Endothelial cell (in vitro differentiated cells): Measurements from ENCODE around the gene RFLNA. TPM values are rescaled to one million over a fixed set of nuclear protein-coding genes. Genes with fewer than 3 reads are reported as not detected.
A peak's percentile ranks its signal among the peaks of the same experiment; 100 is the strongest.

Experiments
- DNase-seq: peaks from one replicate; pipeline ENCODE4 v3.0.0; 2021; ENCODE audit warnings: low spot score
- H3K27ac Mint-ChIP-seq: one replicate; pipeline ENCODE4 v1.8.0; 2021; ENCODE audit warnings: mixed read lengths, inconsistent platforms; ENCODE audit not compliant: unreplicated experiment
- H3K27me3 Mint-ChIP-seq: one replicate; pipeline ENCODE4 v1.8.0; 2021; ENCODE audit warnings: mild to moderate bottlenecking, moderate library complexity, mixed read lengths, inconsistent platforms; ENCODE audit not compliant: unreplicated experiment
- H3K36me3 Mint-ChIP-seq: one replicate; pipeline ENCODE4 v1.8.0; 2021; ENCODE audit warnings: mild to moderate bottlenecking, low read depth, mixed read lengths, inconsistent platforms; ENCODE audit not compliant: unreplicated experiment
- H3K4me1 Mint-ChIP-seq: one replicate; pipeline ENCODE4 v1.8.0; 2021; ENCODE audit warnings: mild to moderate bottlenecking, mixed read lengths, inconsistent platforms; ENCODE audit not compliant: unreplicated experiment
- H3K4me3 Mint-ChIP-seq: one replicate; pipeline ENCODE4 v1.8.0; 2021; ENCODE audit warnings: mild to moderate bottlenecking, mixed read lengths, inconsistent platforms; ENCODE audit not compliant: unreplicated experiment
- H3K9me3 Mint-ChIP-seq: one replicate; pipeline ENCODE4 v1.8.0; 2021; ENCODE audit warnings: mixed read lengths, inconsistent platforms; ENCODE audit not compliant: unreplicated experiment
- CTCF ChIP-seq: fragments of 200-600 bp; sonication (generic); IDR thresholded peaks from one replicate; pipeline ENCODE4 v1.5.0; 2021; ENCODE audit warnings: antibody characterized with exemption; ENCODE audit not compliant: unreplicated experiment
- total RNA-seq: library from RNA; stranded (reverse); fragmentation: NEBNext Ultra II Directional; extraction: Animal tissue kit (Norgen Biotek cat#: 25700); gene quantifications from one replicate; pipeline ENCODE4 v1.2.1, GENCODE V29; 2021; ENCODE audit not compliant: unreplicated experiment

The RFLNA gene
- total RNA-seq, 1 donor from 2014 or later: 13.3 TPM

- Mint-ChIP-seq H3K4me1 (peaks cover 3% of the 10 kb centered on the region), H3K27me3 (peaks cover 12% of the 10 kb centered on the region), H3K36me3 (peaks cover 37% of the 10 kb centered on the region), H3K4me3 (no peak overlapping the region), H3K9me3 (no peaks in the 10 kb centered on the region), H3K27ac (no peak overlapping the region)
- TF ChIP-seq CTCF: no peak
- no peak for DNase-seq
Measured at GRCh38 chr12:124338876-124339603, 44.1 kb downstream of the RFLNA start.

- Mint-ChIP-seq H3K36me3 (peaks cover 40% of the 10 kb centered on the region), H3K4me1 (peaks cover 3% of the 10 kb centered on the region), H3K27me3 (peaks cover 12% of the 10 kb centered on the region), H3K4me3 (no peak overlapping the region), H3K27ac (no peak overlapping the region), H3K9me3 (no peaks in the 10 kb centered on the region)
- no peak for DNase-seq
- no peak for TF ChIP-seq CTCF
Measured at GRCh38 chr12:124340080-124340900, 45.4 kb downstream of the RFLNA start.

GRCh38 chr12:124341645-124342069, 46.8 kb downstream of the RFLNA start:
- H3K9me3 Mint-ChIP-seq: no peaks in the 10 kb centered on the region
- no peak overlapping the region for H3K27ac Mint-ChIP-seq
- H3K4me3 Mint-ChIP-seq: no peak overlapping the region
- H3K36me3 Mint-ChIP-seq: peaks cover 39% of the 10 kb centered on the region
- peaks cover 9% of the 10 kb centered on the region for H3K27me3 Mint-ChIP-seq
- H3K4me1 Mint-ChIP-seq: peaks cover 3% of the 10 kb centered on the region
- TF ChIP-seq CTCF: no peak
- DNase-seq: no peak

- Mint-ChIP-seq H3K27me3 (peaks cover 8% of the 10 kb centered on the region), H3K36me3 (peaks cover 37% of the 10 kb centered on the region)
- no peak for TF ChIP-seq CTCF
Measured at GRCh38 chr12:124344022-124344421, 49.1 kb downstream of the RFLNA start.

GRCh38 chr12:124344526-124344925, 49.6 kb downstream of the RFLNA start:
- Mint-ChIP-seq H3K4me1 (peaks cover 3% of the 10 kb centered on the region), H3K36me3 (peaks cover 37% of the 10 kb centered on the region), H3K27ac (no peak overlapping the region), H3K4me3 (no peak overlapping the region), H3K9me3 (no peaks in the 10 kb centered on the region), H3K27me3 (peaks cover 8% of the 10 kb centered on the region)
- DNase-seq: no peak
- TF ChIP-seq CTCF: no peak

More at GRCh38 chr12:124344022-124344421, 49.1 kb downstream of the RFLNA start:
- Mint-ChIP-seq H3K9me3 (no peaks in the 10 kb centered on the region), H3K27ac (no peak overlapping the region), H3K4me3 (peak overlapping the region; percentile 56), H3K4me1 (peaks cover 3% of the 10 kb centered on the region)
- no peak for DNase-seq
